SK-N-SH (cell line): ENCODE data around the gene ANO6.

ENCODE experiments used
- FOSL2 ChIP-seq: IDR thresholded peaks from 2 replicates; pipeline ENCODE4 v1.4.0; 2012; ENCODE audit warnings: low read depth, mild to moderate bottlenecking, moderate library complexity, borderline replicate concordance
- RAD21 ChIP-seq: IDR thresholded peaks from 2 replicates; pipeline ENCODE4 v1.6.1; 2012; ENCODE audit warnings: mild to moderate bottlenecking, low read length
- RXRA ChIP-seq: IDR thresholded peaks from 2 replicates; pipeline ENCODE4 v1.4.0; 2012; ENCODE audit warnings: low read depth, mild to moderate bottlenecking, borderline replicate concordance
- SMC3 ChIP-seq: IDR thresholded peaks from 2 replicates; pipeline ENCODE4 v1.6.1; 2012; ENCODE audit warnings: low read depth, low read length, improper control_type of control experiment
- USF1 ChIP-seq: IDR thresholded peaks from 2 replicates; pipeline ENCODE4 v1.4.0; 2012; ENCODE audit warnings: low read depth, borderline replicate concordance
- USF2 ChIP-seq: fragments of 150-350 bp; IDR thresholded peaks from 2 replicates; pipeline ENCODE4 v1.6.1; 2017; ENCODE audit warnings: antibody characterized with exemption, low read length, low read depth, borderline replicate concordance
- YY1 ChIP-seq: IDR thresholded peaks from 2 replicates; pipeline ENCODE4 v1.4.0; 2012; ENCODE audit warnings: low read depth, mild to moderate bottlenecking
- TF ChIP-seq, protein P1 (sequence below): fragments of 200-600 bp; sonication (generic); IDR thresholded peaks from 2 replicates; pipeline ENCODE4 v1.6.1; 2017; ENCODE audit warnings: antibody characterized with exemption, mild to moderate bottlenecking, moderate library complexity

DNA sequence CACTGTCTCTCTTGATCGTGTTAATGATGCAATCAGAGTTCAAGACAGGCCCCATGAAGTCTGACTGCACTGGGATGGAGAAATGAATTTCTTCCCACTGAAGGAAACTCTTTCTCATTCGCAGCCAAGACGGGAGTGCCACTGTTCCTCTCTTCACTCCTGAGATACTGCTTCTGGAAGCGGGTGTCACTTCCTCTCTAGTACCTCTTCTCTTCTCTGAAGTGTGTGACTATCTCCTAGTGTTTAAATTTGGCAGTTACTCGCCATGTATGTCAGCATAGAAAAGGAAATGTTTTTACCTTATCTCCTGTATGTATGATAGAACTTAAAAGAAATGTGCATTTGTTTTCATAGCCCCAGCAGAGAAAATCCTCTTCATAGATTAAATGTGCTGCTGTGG, 215.2 kb downstream of the ANO6 start:
- TF ChIP-seq, protein P1, sequence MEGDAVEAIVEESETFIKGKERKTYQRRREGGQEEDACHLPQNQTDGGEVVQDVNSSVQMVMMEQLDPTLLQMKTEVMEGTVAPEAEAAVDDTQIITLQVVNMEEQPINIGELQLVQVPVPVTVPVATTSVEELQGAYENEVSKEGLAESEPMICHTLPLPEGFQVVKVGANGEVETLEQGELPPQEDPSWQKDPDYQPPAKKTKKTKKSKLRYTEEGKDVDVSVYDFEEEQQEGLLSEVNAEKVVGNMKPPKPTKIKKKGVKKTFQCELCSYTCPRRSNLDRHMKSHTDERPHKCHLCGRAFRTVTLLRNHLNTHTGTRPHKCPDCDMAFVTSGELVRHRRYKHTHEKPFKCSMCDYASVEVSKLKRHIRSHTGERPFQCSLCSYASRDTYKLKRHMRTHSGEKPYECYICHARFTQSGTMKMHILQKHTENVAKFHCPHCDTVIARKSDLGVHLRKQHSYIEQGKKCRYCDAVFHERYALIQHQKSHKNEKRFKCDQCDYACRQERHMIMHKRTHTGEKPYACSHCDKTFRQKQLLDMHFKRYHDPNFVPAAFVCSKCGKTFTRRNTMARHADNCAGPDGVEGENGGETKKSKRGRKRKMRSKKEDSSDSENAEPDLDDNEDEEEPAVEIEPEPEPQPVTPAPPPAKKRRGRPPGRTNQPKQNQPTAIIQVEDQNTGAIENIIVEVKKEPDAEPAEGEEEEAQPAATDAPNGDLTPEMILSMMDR, result no peak
- TF ChIP-seq YY1 (no peak), SMC3 (no peak), USF1 (no peak), RXRA (no peak), FOSL2 (no peak), USF2 (no peak), RAD21 (no peak)
